ENCODE data around the gene BIRC5. TPM values are rescaled to one million over a fixed set of nuclear protein-coding genes. Genes with fewer than 3 reads are reported as not detected.
A peak's percentile ranks its signal among the peaks of the same experiment; 100 is the strongest.

BIRC5 gene
- polyA plus RNA-seq, 4 donors: 2.2 to 40.6 (median 8.5) TPM

- no peaks in the 10 kb centered on the region for H3K36me3 ChIP-seq (ENCODE audit: control insufficient read depth in 3 of 3, insufficient read depth in 2 of 3, low read depth in 1 of 3, low read length in 3 of 3)
- H3K27ac ChIP-seq (ENCODE audit: low read depth in 1 of 3, low read length in 2 of 3): peak overlapping the region in 1 of 3 donors; percentile 69
- peaks cover 0 to 19% (median 8%) of the 10 kb centered on the region in 3 donors for H3K4me1 ChIP-seq (ENCODE audit: control insufficient read depth in 3 of 3, insufficient read depth in 2 of 3, low read depth in 1 of 3, low read length in 2 of 3)
- no peak overlapping the region for H3K4me3 ChIP-seq (ENCODE audit: low read depth in 1 of 3, low read length in 3 of 3)
- H3K27me3 ChIP-seq (ENCODE audit: control insufficient read depth in 3 of 3, insufficient read depth in 3 of 3, low read length in 3 of 3): no peaks in the 10 kb centered on the region
- FAIRE-seq (no peak), DNase-seq (no peak)
- WGBS, 3 donors: 15 to 35% (median 33%) methylated on average over 16 of the region's 16 CpGs
- H3K9me3 ChIP-seq (ENCODE audit: control insufficient read depth in 2 of 2, insufficient read depth in 1 of 2, low read depth in 1 of 2, low read length in 1 of 2): no peaks in the 10 kb centered on the region
Measured at GRCh38 chr17:78257810-78258322, 43.8 kb downstream of the BIRC5 start.

DNA sequence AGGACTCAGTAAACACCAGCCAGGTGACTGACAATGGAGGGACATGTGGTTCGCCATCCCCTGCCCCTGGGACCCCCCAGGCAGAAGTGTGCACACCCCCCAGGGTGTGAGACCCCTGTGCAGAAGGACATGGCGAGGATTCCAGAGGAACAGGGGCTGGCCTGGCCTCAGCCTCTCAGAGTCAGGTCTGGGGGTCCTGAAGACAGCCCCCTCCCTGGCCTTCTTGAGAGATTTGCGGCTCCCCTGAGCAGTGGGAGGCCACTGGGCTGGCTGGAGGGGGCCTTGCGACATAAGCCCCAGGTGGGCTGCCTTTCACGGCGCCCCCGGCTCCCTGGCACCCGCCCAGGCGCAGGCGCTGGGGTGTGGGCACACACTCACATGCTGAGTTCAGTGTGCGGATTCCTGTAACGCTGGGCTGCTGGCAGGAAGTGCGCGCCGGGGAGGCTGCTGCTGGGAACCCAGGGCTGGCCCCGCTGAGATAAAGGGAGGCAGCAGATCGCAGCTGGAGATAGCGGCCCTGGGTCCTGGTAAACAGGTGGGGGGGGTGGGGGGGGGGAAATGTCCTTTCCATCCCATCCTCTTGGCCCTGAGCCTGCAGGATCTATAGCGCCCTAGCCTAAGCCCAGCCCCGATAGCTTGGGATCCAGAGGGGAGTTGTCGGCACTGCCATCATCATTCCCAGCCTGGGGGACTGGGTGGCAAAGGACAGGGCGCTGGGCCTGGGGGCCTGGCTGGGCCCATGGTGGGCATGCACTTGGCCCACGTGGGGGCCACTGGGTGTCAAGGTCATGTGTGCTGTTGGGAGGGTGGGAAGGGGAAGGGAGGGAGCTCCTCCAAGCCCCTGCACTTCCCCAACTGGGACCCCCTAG lies 44.5 kb downstream of the BIRC5 start:
- H3K27ac ChIP-seq (ENCODE audit: low read depth in 1 of 3, low read length in 2 of 3): peak overlapping the region in 1 of 3 donors; percentile 69
- peaks cover 0 to 26% (median 11%) of the 10 kb centered on the region in 3 donors for H3K4me1 ChIP-seq (ENCODE audit: control insufficient read depth in 3 of 3, insufficient read depth in 2 of 3, low read depth in 1 of 3, low read length in 2 of 3)
- peak overlapping the region in 1 of 3 donors; percentile 13 for H3K4me3 ChIP-seq (ENCODE audit: low read depth in 1 of 3, low read length in 3 of 3)
- H3K36me3 ChIP-seq (ENCODE audit: control insufficient read depth in 3 of 3, insufficient read depth in 2 of 3, low read depth in 1 of 3, low read length in 3 of 3): no peaks in the 10 kb centered on the region
- FAIRE-seq (no peak), DNase-seq (no peak)
- no peaks in the 10 kb centered on the region for H3K27me3 ChIP-seq (ENCODE audit: control insufficient read depth in 3 of 3, insufficient read depth in 3 of 3, low read length in 3 of 3)
- WGBS, 3 donors: 21 to 29% (median 23%) methylated on average over 20 to 23 of the region's 23 CpGs
- H3K9me3 ChIP-seq (ENCODE audit: control insufficient read depth in 2 of 2, insufficient read depth in 1 of 2, low read depth in 1 of 2, low read length in 1 of 2): no peaks in the 10 kb centered on the region

DNA sequence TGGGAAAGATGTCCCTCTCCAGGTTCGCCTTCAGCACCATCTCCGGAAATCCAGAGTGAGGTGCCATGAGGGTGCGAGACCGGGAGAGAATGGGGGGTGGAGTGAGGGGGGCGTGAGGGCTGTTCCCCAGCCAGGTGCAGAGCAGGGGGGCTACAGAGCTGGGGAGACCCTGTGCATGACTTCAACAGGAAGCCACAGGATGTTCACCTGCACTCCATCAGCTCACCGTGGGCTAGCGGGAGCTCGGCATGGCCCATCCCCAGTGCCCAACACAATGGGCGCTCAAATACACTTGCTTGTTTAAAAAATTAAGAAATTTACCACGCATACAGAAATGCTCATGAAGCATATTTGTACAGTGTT lies 45.1 kb downstream of the BIRC5 start:
- FAIRE-seq (no peak), DNase-seq (no peak)
- Histone ChIP-seq H3K27ac (ENCODE audit: low read depth in 1 of 3, low read length in 2 of 3) (peak overlapping the region in 1 of 3 donors; percentile 67), H3K4me1 (ENCODE audit: control insufficient read depth in 3 of 3, insufficient read depth in 2 of 3, low read depth in 1 of 3, low read length in 2 of 3) (peaks cover 0 to 29% (median 12%) of the 10 kb centered on the region in 3 donors), H3K27me3 (ENCODE audit: control insufficient read depth in 3 of 3, insufficient read depth in 3 of 3, low read length in 3 of 3) (no peaks in the 10 kb centered on the region), H3K4me3 (ENCODE audit: low read depth in 1 of 3, low read length in 3 of 3) (no peak overlapping the region), H3K36me3 (ENCODE audit: control insufficient read depth in 3 of 3, insufficient read depth in 2 of 3, low read depth in 1 of 3, low read length in 3 of 3) (no peaks in the 10 kb centered on the region), H3K9me3 (ENCODE audit: control insufficient read depth in 2 of 2, insufficient read depth in 1 of 2, low read depth in 1 of 2, low read length in 1 of 2) (no peaks in the 10 kb centered on the region)
- WGBS, 3 donors: 77 to 83% (median 82%) methylated on average over 10 of the region's 10 CpGs

- DNase-seq (peak; percentile 73 to 86), FAIRE-seq (no peak)
- H3K27ac ChIP-seq (ENCODE audit: low read depth in 1 of 3, low read length in 2 of 3): peak overlapping the region; percentile 39 to 92 (median 65)
- no peaks in the 10 kb centered on the region for H3K9me3 ChIP-seq (ENCODE audit: control insufficient read depth in 2 of 2, insufficient read depth in 1 of 2, low read depth in 1 of 2, low read length in 1 of 2)
- no peaks in the 10 kb centered on the region for H3K27me3 ChIP-seq (ENCODE audit: control insufficient read depth in 3 of 3, insufficient read depth in 3 of 3, low read length in 3 of 3)
- H3K4me3 ChIP-seq (ENCODE audit: low read depth in 1 of 3, low read length in 3 of 3): no peak overlapping the region
- H3K4me1 ChIP-seq (ENCODE audit: control insufficient read depth in 3 of 3, insufficient read depth in 2 of 3, low read depth in 1 of 3, low read length in 2 of 3): peaks cover 0 to 26% (median 11%) of the 10 kb centered on the region in 3 donors
- H3K36me3 ChIP-seq (ENCODE audit: control insufficient read depth in 3 of 3, insufficient read depth in 2 of 3, low read depth in 1 of 3, low read length in 3 of 3): no peaks in the 10 kb centered on the region
- WGBS, 3 donors: 26 to 28% (median 28%) methylated on average over 23 of the region's 23 CpGs
Measured at GRCh38 chr17:78263063-78263735, 49.1 kb downstream of the BIRC5 start.

DNA sequence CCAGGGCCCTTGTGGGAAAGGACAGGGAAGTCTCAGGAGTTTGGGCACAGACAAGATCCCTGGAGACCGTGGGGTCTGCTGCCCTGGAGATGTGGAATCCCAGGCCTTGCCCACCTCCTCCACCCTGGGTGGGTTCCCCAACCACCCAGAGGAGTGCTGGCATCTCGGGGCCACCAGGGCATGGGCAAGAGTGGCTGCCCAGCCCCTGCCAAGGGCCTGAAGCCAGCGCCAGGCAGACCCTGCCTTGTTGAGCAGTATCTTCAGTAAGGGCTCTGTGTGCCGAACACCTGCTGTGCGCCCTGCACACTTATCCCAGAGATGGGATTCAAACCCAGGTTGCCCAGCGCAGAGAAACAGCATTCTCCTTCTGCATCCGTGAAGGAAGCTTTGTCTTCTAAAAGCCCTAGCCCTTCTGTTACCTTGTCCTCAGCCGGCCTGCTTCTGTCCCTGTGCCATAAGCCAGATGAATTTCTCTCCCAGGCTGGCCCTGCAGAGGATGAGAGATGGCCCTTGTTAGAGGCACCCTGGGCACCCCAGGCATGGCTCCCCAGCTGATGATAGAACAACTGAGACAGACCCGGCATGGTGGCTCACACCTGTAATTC lies 49.8 kb downstream of the BIRC5 start:
- DNase-seq (peak in 1 of 2 donors; percentile 14), FAIRE-seq (no peak)
- no peaks in the 10 kb centered on the region for H3K36me3 ChIP-seq (ENCODE audit: control insufficient read depth in 3 of 3, insufficient read depth in 2 of 3, low read depth in 1 of 3, low read length in 3 of 3)
- peak overlapping the region; percentile 39 to 92 (median 65) for H3K27ac ChIP-seq (ENCODE audit: low read depth in 1 of 3, low read length in 2 of 3)
- H3K9me3 ChIP-seq (ENCODE audit: control insufficient read depth in 2 of 2, insufficient read depth in 1 of 2, low read depth in 1 of 2, low read length in 1 of 2): no peaks in the 10 kb centered on the region
- 90 to 95% (median 93%) methylated on average over 9 of the region's 9 CpGs for WGBS, 3 donors
- peaks cover 0 to 28% (median 7%) of the 10 kb centered on the region in 3 donors for H3K4me1 ChIP-seq (ENCODE audit: control insufficient read depth in 3 of 3, insufficient read depth in 2 of 3, low read depth in 1 of 3, low read length in 2 of 3)
- no peak overlapping the region for H3K4me3 ChIP-seq (ENCODE audit: low read depth in 1 of 3, low read length in 3 of 3)
- H3K27me3 ChIP-seq (ENCODE audit: control insufficient read depth in 3 of 3, insufficient read depth in 3 of 3, low read length in 3 of 3): no peaks in the 10 kb centered on the region

GRCh38 chr17:78264590-78264989 lies 50.5 kb downstream of the BIRC5 start:
- Histone ChIP-seq H3K27ac (ENCODE audit: low read depth in 1 of 3, low read length in 2 of 3) (no peak overlapping the region), H3K4me3 (ENCODE audit: low read depth in 1 of 3, low read length in 3 of 3) (no peak overlapping the region), H3K4me1 (ENCODE audit: control insufficient read depth in 3 of 3, insufficient read depth in 2 of 3, low read depth in 1 of 3, low read length in 2 of 3) (peaks cover 0 to 33% (median 4%) of the 10 kb centered on the region in 3 donors), H3K9me3 (ENCODE audit: control insufficient read depth in 2 of 2, insufficient read depth in 1 of 2, low read depth in 1 of 2, low read length in 1 of 2) (no peaks in the 10 kb centered on the region), H3K27me3 (ENCODE audit: control insufficient read depth in 3 of 3, insufficient read depth in 3 of 3, low read length in 3 of 3) (no peaks in the 10 kb centered on the region), H3K36me3 (ENCODE audit: control insufficient read depth in 3 of 3, insufficient read depth in 2 of 3, low read depth in 1 of 3, low read length in 3 of 3) (no peaks in the 10 kb centered on the region)
- no peak for DNase-seq
- 76 to 81% (median 77%) methylated on average over 5 of the region's 5 CpGs for WGBS, 3 donors
- no peak for FAIRE-seq

GRCh38 chr17:78265121-78265520 lies 51.1 kb downstream of the BIRC5 start:
- Histone ChIP-seq H3K4me1 (ENCODE audit: control insufficient read depth in 3 of 3, insufficient read depth in 2 of 3, low read depth in 1 of 3, low read length in 2 of 3) (peaks cover 0 to 39% (median 4%) of the 10 kb centered on the region in 3 donors), H3K27me3 (ENCODE audit: control insufficient read depth in 3 of 3, insufficient read depth in 3 of 3, low read length in 3 of 3) (no peaks in the 10 kb centered on the region), H3K4me3 (ENCODE audit: low read depth in 1 of 3, low read length in 3 of 3) (no peak overlapping the region), H3K9me3 (ENCODE audit: control insufficient read depth in 2 of 2, insufficient read depth in 1 of 2, low read depth in 1 of 2, low read length in 1 of 2) (no peaks in the 10 kb centered on the region), H3K27ac (ENCODE audit: low read depth in 1 of 3, low read length in 2 of 3) (peak overlapping the region in 1 of 3 donors; percentile 41), H3K36me3 (ENCODE audit: control insufficient read depth in 3 of 3, insufficient read depth in 2 of 3, low read depth in 1 of 3, low read length in 3 of 3) (no peaks in the 10 kb centered on the region)
- WGBS, 3 donors: 91 to 98% (median 94%) methylated on average over 10 of the region's 10 CpGs
- DNase-seq: no peak
- FAIRE-seq: no peak

- WGBS, 3 donors: 33 to 69% (median 39%) methylated on average over 6 of the region's 6 CpGs
- DNase-seq: peak in 1 of 2 donors; percentile 51
- peak overlapping the region in 1 of 3 donors; percentile 41 for H3K27ac ChIP-seq (ENCODE audit: low read depth in 1 of 3, low read length in 2 of 3)
Measured at GRCh38 chr17:78266231-78266631, 52.2 kb downstream of the BIRC5 start.

More at GRCh38 chr17:78266231-78266631, 52.2 kb downstream of the BIRC5 start:
- Histone ChIP-seq H3K36me3 (ENCODE audit: control insufficient read depth in 3 of 3, insufficient read depth in 2 of 3, low read depth in 1 of 3, low read length in 3 of 3) (no peaks in the 10 kb centered on the region), H3K4me1 (ENCODE audit: control insufficient read depth in 3 of 3, insufficient read depth in 2 of 3, low read depth in 1 of 3, low read length in 2 of 3) (peaks cover 0 to 49% (median 4%) of the 10 kb centered on the region in 3 donors), H3K4me3 (ENCODE audit: low read depth in 1 of 3, low read length in 3 of 3) (no peak overlapping the region), H3K27me3 (ENCODE audit: control insufficient read depth in 3 of 3, insufficient read depth in 3 of 3, low read length in 3 of 3) (no peaks in the 10 kb centered on the region), H3K9me3 (ENCODE audit: control insufficient read depth in 2 of 2, insufficient read depth in 1 of 2, low read depth in 1 of 2, low read length in 1 of 2) (no peaks in the 10 kb centered on the region)
- no peak for FAIRE-seq

Measured in small intestine (tissue), 7 donors.